GM15510 (cell line): ENCODE results near the gene STX2.

Source experiments
- POLR2A ChIP-seq: IDR thresholded peaks from 3 replicates; pipeline ENCODE4 v1.6.1; 2011; ENCODE audit warnings: borderline replicate concordance; ENCODE audit not compliant: insufficient read length; ENCODE audit errors: extremely low read depth

The STX2 gene

GRCh38 chr12:130838951-130839769 is at the start of gene STX2:
TSS of gene STX2 (minus strand) at chr12:130839250. CDS start at chr12:130839099, 151 bp downstream.
- peak; percentile 46 for TF ChIP-seq POLR2A

- TF ChIP-seq POLR2A, result no peak
These were observed 42.5 kb upstream of the STX2 start for GRCh38 chr12:130881548-130881947.

DNA sequence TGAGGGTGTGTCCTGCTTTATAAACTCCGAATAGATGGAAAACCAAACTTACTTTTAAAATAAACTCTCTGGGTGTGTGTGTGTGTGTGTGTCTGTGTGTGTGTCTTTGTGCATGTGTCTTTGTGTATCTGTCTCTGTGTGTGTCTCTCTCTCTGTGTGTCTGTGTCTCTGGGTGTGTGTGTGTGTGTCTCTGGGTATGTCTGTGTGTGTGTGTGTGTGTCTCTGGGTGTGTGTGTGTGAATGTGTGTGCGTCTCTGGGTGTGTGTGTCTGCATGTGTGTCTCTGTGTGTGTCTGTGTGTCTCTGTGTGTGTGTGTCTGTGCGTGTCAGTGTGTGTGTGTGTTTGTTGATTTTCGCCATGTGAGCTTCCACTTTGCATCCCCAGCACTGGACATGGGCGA is 42.0 kb upstream of the STX2 start:
- TF ChIP-seq POLR2A, result no peak

GRCh38 chr12:130880411-130880885 is 41.4 kb upstream of the STX2 start:
- TF ChIP-seq POLR2A, result no peak

- peak; percentile 6 for TF ChIP-seq POLR2A
These were observed 40.8 kb upstream of the STX2 start for GRCh38 chr12:130879781-130880389.

DNA sequence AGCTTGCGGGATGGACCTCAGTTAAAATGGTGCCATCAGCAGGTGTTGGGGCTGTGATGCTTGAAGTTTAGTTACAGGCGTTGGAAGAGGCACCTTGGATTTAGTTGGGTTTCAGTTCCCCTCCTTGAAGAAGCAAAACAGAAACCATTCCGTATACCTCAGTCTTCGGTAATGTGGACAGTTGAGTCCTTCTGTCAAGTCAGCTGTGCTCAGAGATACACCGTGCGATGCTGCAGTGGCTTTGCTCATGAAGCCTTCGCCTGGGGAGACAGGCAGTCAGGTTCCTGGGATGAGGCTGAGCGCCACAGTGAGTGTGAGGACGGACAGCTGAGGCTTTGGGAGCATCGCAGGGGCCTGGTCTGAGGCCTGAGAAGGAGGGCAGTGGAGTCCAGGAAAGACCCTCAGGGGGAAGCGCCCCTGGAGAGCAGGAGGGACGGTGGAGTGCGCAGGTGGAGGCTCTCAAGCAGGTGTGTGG is 40.2 kb upstream of the STX2 start:
- peak; percentile 12 for TF ChIP-seq POLR2A

- no peak for TF ChIP-seq POLR2A
These were observed 39.4 kb upstream of the STX2 start for GRCh38 chr12:130878193-130879185.

GRCh38 chr12:130877333-130877732 is 38.3 kb upstream of the STX2 start:
- no peak for TF ChIP-seq POLR2A

GRCh38 chr12:130876758-130877157 is 37.7 kb upstream of the STX2 start:
- no peak for TF ChIP-seq POLR2A

GRCh38 chr12:130876297-130876696 is 37.2 kb upstream of the STX2 start:
- no peak for TF ChIP-seq POLR2A

- no peak for TF ChIP-seq POLR2A
These were observed 36.1 kb upstream of the STX2 start for GRCh38 chr12:130875193-130875592.

- TF ChIP-seq POLR2A, result no peak
These were observed 35.6 kb upstream of the STX2 start for GRCh38 chr12:130874696-130875095.

- no peak for TF ChIP-seq POLR2A
These were observed 34.8 kb upstream of the STX2 start for GRCh38 chr12:130873825-130874224.

DNA sequence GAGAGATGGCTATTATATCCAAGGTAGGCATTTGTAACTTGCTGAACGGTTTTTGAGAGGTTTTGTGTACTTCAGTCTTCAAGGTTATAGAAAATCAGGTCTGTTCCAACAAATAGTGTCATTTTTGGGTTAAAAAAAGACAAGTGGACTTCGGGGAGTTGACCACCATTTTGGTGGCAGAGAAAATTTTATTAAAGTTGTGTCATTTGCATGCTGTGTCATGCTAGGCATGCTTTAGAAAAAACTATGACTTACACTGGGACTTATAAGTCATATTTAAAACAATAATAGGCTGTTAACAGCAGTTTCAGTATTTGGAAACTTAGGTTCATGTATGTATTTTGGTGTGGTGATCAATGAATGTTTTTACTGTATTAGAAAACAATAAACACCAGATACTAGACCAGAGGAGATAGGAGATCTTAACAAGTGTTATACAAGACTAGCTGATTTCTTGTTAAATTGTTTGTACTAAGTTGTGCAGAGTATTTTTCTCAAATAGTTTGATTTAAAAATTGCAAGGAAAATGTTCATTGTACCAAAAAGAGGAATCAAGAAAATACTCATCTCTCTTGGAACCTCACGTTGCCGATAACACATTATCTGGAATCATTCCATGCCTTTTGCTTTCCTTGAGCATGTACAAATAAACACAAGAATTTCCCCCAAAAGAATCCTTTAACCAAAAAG is 34.2 kb upstream of the STX2 start:
- no peak for TF ChIP-seq POLR2A
